Measurements from ENCODE around the gene CASZ1. TPM values are rescaled to one million over a fixed set of nuclear protein-coding genes. Genes with fewer than 3 reads are reported as not detected.

CASZ1 gene
- total and polyA plus RNA-seq, 2 experiments from 2014 or later = 3.6 to 6.9 TPM

- DNase-seq (ENCODE audit: low spot score) = no peak
- 95% methylated on average over 33 of the region's 41 CpGs for WGBS (ENCODE audit: low lambda C conversion rate, missing lambda C conversion rate)
- Histone ChIP-seq H3K79me2 (no peaks in the 10 kb centered on the region), H3K4me1 (ENCODE audit: insufficient read depth) (no peaks in the 10 kb centered on the region), H2AFZ (no peak overlapping the region), H3K27ac (no peak overlapping the region), H3K9me3 (ENCODE audit: low read depth) (no peaks in the 10 kb centered on the region), H4K20me1 (ENCODE audit: insufficient read depth, poor library complexity, severe bottlenecking) (no peaks in the 10 kb centered on the region), H3K36me3 (replicated peaks; ENCODE audit: insufficient read depth, low read depth) (no peaks in the 10 kb centered on the region), H3K27me3 (peaks cover 5% of the 10 kb centered on the region), H3K4me2 (no peak overlapping the region), H3K4me3 (no peak overlapping the region), H3K9me2 (replicated peaks; ENCODE audit: insufficient read depth) (no peaks in the 10 kb centered on the region)
- no peak for TF ChIP-seq EZH2phosphoT487 (IDR thresholded peaks at IDR 0.05; ENCODE audit: low read depth, severe bottlenecking, unreplicated experiment)
- TF ChIP-seq CTCF (IDR thresholded peaks at IDR 0.05; ENCODE audit: poor library complexity) = no peak
- no peak for TF ChIP-seq EZH2 (IDR thresholded peaks at IDR 0.05; ENCODE audit: borderline replicate concordance)
Measured at GRCh38 chr1:10653370-10654125, 142.9 kb downstream of the CASZ1 start.

- Histone ChIP-seq H2AFZ (no peak overlapping the region), H3K27me3 (peaks cover 5% of the 10 kb centered on the region), H4K20me1 (ENCODE audit: insufficient read depth, poor library complexity, severe bottlenecking) (no peaks in the 10 kb centered on the region), H3K36me3 (replicated peaks; ENCODE audit: insufficient read depth, low read depth) (no peaks in the 10 kb centered on the region), H3K4me3 (no peak overlapping the region), H3K4me2 (no peak overlapping the region), H3K9me3 (ENCODE audit: low read depth) (no peaks in the 10 kb centered on the region), H3K9me2 (replicated peaks; ENCODE audit: insufficient read depth) (no peaks in the 10 kb centered on the region), H3K27ac (no peak overlapping the region), H3K4me1 (ENCODE audit: insufficient read depth) (no peaks in the 10 kb centered on the region), H3K79me2 (no peaks in the 10 kb centered on the region)
- DNase-seq (ENCODE audit: low spot score) = no peak
- 91% methylated on average over 12 of the region's 12 CpGs for WGBS (ENCODE audit: low lambda C conversion rate, missing lambda C conversion rate)
- TF ChIP-seq CTCF (IDR thresholded peaks at IDR 0.05; ENCODE audit: poor library complexity) = no peak
- TF ChIP-seq EZH2phosphoT487 (IDR thresholded peaks at IDR 0.05; ENCODE audit: low read depth, severe bottlenecking, unreplicated experiment) = no peak
- no peak for TF ChIP-seq EZH2 (IDR thresholded peaks at IDR 0.05; ENCODE audit: borderline replicate concordance)
Measured at GRCh38 chr1:10652626-10653025, 143.8 kb downstream of the CASZ1 start.

- no peak for DNase-seq (ENCODE audit: low spot score)
- Histone ChIP-seq H2AFZ (no peak overlapping the region), H3K9me3 (ENCODE audit: low read depth) (no peaks in the 10 kb centered on the region), H3K4me3 (no peak overlapping the region), H3K79me2 (no peaks in the 10 kb centered on the region), H4K20me1 (ENCODE audit: insufficient read depth, poor library complexity, severe bottlenecking) (no peaks in the 10 kb centered on the region), H3K27ac (no peak overlapping the region), H3K27me3 (peaks cover 5% of the 10 kb centered on the region), H3K9me2 (replicated peaks; ENCODE audit: insufficient read depth) (no peaks in the 10 kb centered on the region), H3K4me1 (ENCODE audit: insufficient read depth) (no peaks in the 10 kb centered on the region), H3K36me3 (replicated peaks; ENCODE audit: insufficient read depth, low read depth) (no peaks in the 10 kb centered on the region), H3K4me2 (no peak overlapping the region)
- no peak for TF ChIP-seq CTCF (IDR thresholded peaks at IDR 0.05; ENCODE audit: poor library complexity)
- TF ChIP-seq EZH2 (IDR thresholded peaks at IDR 0.05; ENCODE audit: borderline replicate concordance) = no peak
- TF ChIP-seq EZH2phosphoT487 (IDR thresholded peaks at IDR 0.05; ENCODE audit: low read depth, severe bottlenecking, unreplicated experiment) = no peak
- WGBS (ENCODE audit: low lambda C conversion rate, missing lambda C conversion rate) = 74% methylated on average over 11 of the region's 11 CpGs
Measured at GRCh38 chr1:10651793-10652192, 144.7 kb downstream of the CASZ1 start.

Measured in hepatocyte (in vitro differentiated cells).